ENCODE data around the gene TMEM258. TPM values are rescaled to one million over a fixed set of nuclear protein-coding genes. Genes with fewer than 3 reads are reported as not detected.

The TMEM258 gene
- 230 TPM for polyA plus RNA-seq (2013, experiment 1 of 4)
- polyA plus RNA-seq (2013, experiment 2 of 4) = 242 TPM
- 254 TPM for polyA plus RNA-seq (2013, experiment 3 of 4)
- polyA plus RNA-seq (2013, experiment 4 of 4) = 290 TPM

- H3K36me3 ChIP-seq (ENCODE audit: control insufficient read depth, insufficient read depth, low read length) = peaks cover 41% of the 10 kb centered on the region
Observed at GRCh38 chr11:61792310-61793082, at the start of gene TMEM258, which contains the start of gene FEN1. Gene TMEM258, minus strand, starts transcription at chr11:61792599. Its CDS starts 41 bp downstream, at chr11:61792558. Gene FEN1, plus strand, starts transcription at chr11:61792911. Its CDS starts 2,451 bp downstream, at chr11:61795362.

GRCh38 chr11:61841636-61842527 lies 49.5 kb upstream of the TMEM258 start:
- 92 to 94% methylated on average over 12 of the region's 12 CpGs for WGBS, 2 experiments
- no peaks in the 10 kb centered on the region for H3K9me3 ChIP-seq (ENCODE audit: control insufficient read depth, low read length)
- no peaks in the 10 kb centered on the region for H3K4me1 ChIP-seq (ENCODE audit: control insufficient read depth, insufficient read depth, low read length)
- H3K36me3 ChIP-seq (ENCODE audit: control insufficient read depth, insufficient read depth, low read length) = peaks cover 60% of the 10 kb centered on the region
- no peak overlapping the region for H3K27ac ChIP-seq (ENCODE audit: insufficient read depth, low read depth, low read length, poor library complexity, severe bottlenecking)
- no peak overlapping the region for H3K4me3 ChIP-seq (ENCODE audit: insufficient read depth, low read depth, low read length)
- H3K27me3 ChIP-seq (ENCODE audit: control insufficient read depth, insufficient read depth, low read length, poor library complexity, severe bottlenecking) = no peaks in the 10 kb centered on the region

More at GRCh38 chr11:61792310-61793082, at the start of gene TMEM258, which contains the start of gene FEN1:
- WGBS, 2 experiments = 0% methylated on average over 61 of the region's 61 CpGs
- Histone ChIP-seq H3K27ac (ENCODE audit: insufficient read depth, low read depth, low read length, poor library complexity, severe bottlenecking) (peak within 1 kb of the TSS; percentile 98), H3K4me3 (ENCODE audit: insufficient read depth, low read depth, low read length) (peak within 1 kb of the TSS; percentile 99), H3K4me1 (ENCODE audit: control insufficient read depth, insufficient read depth, low read length) (peaks cover 9% of the 10 kb centered on the region), H3K27me3 (ENCODE audit: control insufficient read depth, insufficient read depth, low read length, poor library complexity, severe bottlenecking) (no peaks in the 10 kb centered on the region), H3K9me3 (ENCODE audit: control insufficient read depth, low read length) (no peaks in the 10 kb centered on the region)

GRCh38 chr11:61840371-61840770 lies 48.0 kb upstream of the TMEM258 start:
- Histone ChIP-seq H3K4me3 (ENCODE audit: insufficient read depth, low read depth, low read length) (no peak overlapping the region), H3K4me1 (ENCODE audit: control insufficient read depth, insufficient read depth, low read length) (no peaks in the 10 kb centered on the region), H3K27ac (ENCODE audit: insufficient read depth, low read depth, low read length, poor library complexity, severe bottlenecking) (no peak overlapping the region), H3K36me3 (ENCODE audit: control insufficient read depth, insufficient read depth, low read length) (peaks cover 60% of the 10 kb centered on the region), H3K9me3 (ENCODE audit: control insufficient read depth, low read length) (no peaks in the 10 kb centered on the region), H3K27me3 (ENCODE audit: control insufficient read depth, insufficient read depth, low read length, poor library complexity, severe bottlenecking) (no peaks in the 10 kb centered on the region)
- 95% methylated on average over 7 of the region's 7 CpGs for WGBS, 2 experiments

- Histone ChIP-seq H3K4me1 (ENCODE audit: control insufficient read depth, insufficient read depth, low read length) (peaks cover 4% of the 10 kb centered on the region), H3K4me3 (ENCODE audit: insufficient read depth, low read depth, low read length) (no peak overlapping the region), H3K27ac (ENCODE audit: insufficient read depth, low read depth, low read length, poor library complexity, severe bottlenecking) (no peak overlapping the region), H3K27me3 (ENCODE audit: control insufficient read depth, insufficient read depth, low read length, poor library complexity, severe bottlenecking) (no peaks in the 10 kb centered on the region), H3K9me3 (ENCODE audit: control insufficient read depth, low read length) (no peaks in the 10 kb centered on the region), H3K36me3 (ENCODE audit: control insufficient read depth, insufficient read depth, low read length) (peaks cover 55% of the 10 kb centered on the region)
- 85 to 88% methylated on average over 2 of the region's 2 CpGs for WGBS, 2 experiments
Observed at GRCh38 chr11:61839742-61840141, 47.3 kb upstream of the TMEM258 start.

GRCh38 chr11:61838921-61839320 lies 46.5 kb upstream of the TMEM258 start:
- no peaks in the 10 kb centered on the region for H3K27me3 ChIP-seq (ENCODE audit: control insufficient read depth, insufficient read depth, low read length, poor library complexity, severe bottlenecking)
- no peak overlapping the region for H3K4me3 ChIP-seq (ENCODE audit: insufficient read depth, low read depth, low read length)
- H3K4me1 ChIP-seq (ENCODE audit: control insufficient read depth, insufficient read depth, low read length) = peaks cover 12% of the 10 kb centered on the region
- no peaks in the 10 kb centered on the region for H3K9me3 ChIP-seq (ENCODE audit: control insufficient read depth, low read length)
- peaks cover 57% of the 10 kb centered on the region for H3K36me3 ChIP-seq (ENCODE audit: control insufficient read depth, insufficient read depth, low read length)
- no peak overlapping the region for H3K27ac ChIP-seq (ENCODE audit: insufficient read depth, low read depth, low read length, poor library complexity, severe bottlenecking)
- 87 to 88% methylated on average over 10 of the region's 10 CpGs for WGBS, 2 experiments

GRCh38 chr11:61838501-61838900 lies 46.1 kb upstream of the TMEM258 start:
- no peaks in the 10 kb centered on the region for H3K9me3 ChIP-seq (ENCODE audit: control insufficient read depth, low read length)
- no peak overlapping the region for H3K4me3 ChIP-seq (ENCODE audit: insufficient read depth, low read depth, low read length)
- H3K36me3 ChIP-seq (ENCODE audit: control insufficient read depth, insufficient read depth, low read length) = peaks cover 59% of the 10 kb centered on the region
- 95 to 96% methylated on average over 5 of the region's 5 CpGs for WGBS, 2 experiments
- peaks cover 16% of the 10 kb centered on the region for H3K4me1 ChIP-seq (ENCODE audit: control insufficient read depth, insufficient read depth, low read length)
- H3K27me3 ChIP-seq (ENCODE audit: control insufficient read depth, insufficient read depth, low read length, poor library complexity, severe bottlenecking) = no peaks in the 10 kb centered on the region
- no peak overlapping the region for H3K27ac ChIP-seq (ENCODE audit: insufficient read depth, low read depth, low read length, poor library complexity, severe bottlenecking)

- peaks cover 20% of the 10 kb centered on the region for H3K4me1 ChIP-seq (ENCODE audit: control insufficient read depth, insufficient read depth, low read length)
- H3K9me3 ChIP-seq (ENCODE audit: control insufficient read depth, low read length) = no peaks in the 10 kb centered on the region
- H3K27ac ChIP-seq (ENCODE audit: insufficient read depth, low read depth, low read length, poor library complexity, severe bottlenecking) = no peak overlapping the region
- peaks cover 54% of the 10 kb centered on the region for H3K36me3 ChIP-seq (ENCODE audit: control insufficient read depth, insufficient read depth, low read length)
- no peak overlapping the region for H3K4me3 ChIP-seq (ENCODE audit: insufficient read depth, low read depth, low read length)
- H3K27me3 ChIP-seq (ENCODE audit: control insufficient read depth, insufficient read depth, low read length, poor library complexity, severe bottlenecking) = no peaks in the 10 kb centered on the region
- WGBS, 2 experiments = 94 to 96% methylated on average over 15 of the region's 15 CpGs
Observed at GRCh38 chr11:61837411-61838005, 45.1 kb upstream of the TMEM258 start.

- no peak overlapping the region for H3K27ac ChIP-seq (ENCODE audit: insufficient read depth, low read depth, low read length, poor library complexity, severe bottlenecking)
- 92 to 93% methylated on average over 8 of the region's 8 CpGs for WGBS, 2 experiments
- peaks cover 41% of the 10 kb centered on the region for H3K36me3 ChIP-seq (ENCODE audit: control insufficient read depth, insufficient read depth, low read length)
- no peak overlapping the region for H3K4me3 ChIP-seq (ENCODE audit: insufficient read depth, low read depth, low read length)
- H3K4me1 ChIP-seq (ENCODE audit: control insufficient read depth, insufficient read depth, low read length) = peaks cover 25% of the 10 kb centered on the region
- H3K9me3 ChIP-seq (ENCODE audit: control insufficient read depth, low read length) = no peaks in the 10 kb centered on the region
- no peaks in the 10 kb centered on the region for H3K27me3 ChIP-seq (ENCODE audit: control insufficient read depth, insufficient read depth, low read length, poor library complexity, severe bottlenecking)
Observed at GRCh38 chr11:61836193-61836592, 43.8 kb upstream of the TMEM258 start.

GRCh38 chr11:61834278-61835048 lies 42.1 kb upstream of the TMEM258 start:
- no peak overlapping the region for H3K27ac ChIP-seq (ENCODE audit: insufficient read depth, low read depth, low read length, poor library complexity, severe bottlenecking)
- no peak overlapping the region for H3K4me3 ChIP-seq (ENCODE audit: insufficient read depth, low read depth, low read length)
- no peaks in the 10 kb centered on the region for H3K9me3 ChIP-seq (ENCODE audit: control insufficient read depth, low read length)
- H3K4me1 ChIP-seq (ENCODE audit: control insufficient read depth, insufficient read depth, low read length) = peaks cover 33% of the 10 kb centered on the region
- no peaks in the 10 kb centered on the region for H3K27me3 ChIP-seq (ENCODE audit: control insufficient read depth, insufficient read depth, low read length, poor library complexity, severe bottlenecking)
- WGBS, 2 experiments = 80 to 82% methylated on average over 12 of the region's 12 CpGs
- H3K36me3 ChIP-seq (ENCODE audit: control insufficient read depth, insufficient read depth, low read length) = peaks cover 24% of the 10 kb centered on the region
